Activated CD8-positive, alpha-beta memory T cell treated with anti-CD3 and anti-CD28 coated beads, Interleukin-2, amount 50 U/mL, for 1 hour (primary cell): ENCODE results near the gene NRSN2.
A peak's percentile ranks its signal among the peaks of the same experiment; 100 is the strongest.
"Not testable (repeated sequence)": the region's sequence is repeated elsewhere in the genome, so short reads cannot be mapped to it uniquely, and the experiment has no call there.

Experiments used
- DNase-seq: peaks from one replicate; pipeline ENCODE4 v3.0.0-alpha.2; 2020; ENCODE audit errors: extremely low read depth

NRSN2 gene

DNA sequence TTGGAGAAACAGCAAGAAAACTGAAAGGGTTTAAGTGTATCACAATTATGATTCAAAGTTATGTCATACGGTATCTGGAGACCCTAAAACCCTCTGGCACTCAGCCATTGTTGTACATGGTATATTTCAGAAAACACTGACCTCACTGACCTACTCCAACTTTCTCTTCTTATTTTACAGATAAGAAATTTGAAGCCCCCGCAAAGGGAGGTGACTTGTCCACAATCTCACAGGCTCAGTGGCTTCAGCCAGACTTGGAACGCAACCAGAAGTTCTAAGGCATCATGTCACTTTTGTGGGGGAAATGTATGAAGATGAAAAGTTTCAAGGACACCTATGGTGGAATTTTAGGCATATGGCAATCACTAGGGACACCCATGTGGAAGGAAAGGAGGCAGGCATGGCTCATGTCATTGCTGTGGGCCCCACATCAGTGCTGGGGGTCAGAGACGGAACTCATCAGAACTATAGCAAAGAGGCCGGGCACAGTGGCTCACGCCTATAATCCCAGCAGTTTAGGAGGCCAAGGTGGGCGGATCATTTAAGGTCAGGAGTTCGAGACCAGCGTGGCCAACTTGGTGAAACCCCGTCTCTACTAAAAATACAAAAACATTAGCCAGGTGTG is 28.5 kb downstream of the NRSN2 start:
- DNase-seq, result no peak

DNA sequence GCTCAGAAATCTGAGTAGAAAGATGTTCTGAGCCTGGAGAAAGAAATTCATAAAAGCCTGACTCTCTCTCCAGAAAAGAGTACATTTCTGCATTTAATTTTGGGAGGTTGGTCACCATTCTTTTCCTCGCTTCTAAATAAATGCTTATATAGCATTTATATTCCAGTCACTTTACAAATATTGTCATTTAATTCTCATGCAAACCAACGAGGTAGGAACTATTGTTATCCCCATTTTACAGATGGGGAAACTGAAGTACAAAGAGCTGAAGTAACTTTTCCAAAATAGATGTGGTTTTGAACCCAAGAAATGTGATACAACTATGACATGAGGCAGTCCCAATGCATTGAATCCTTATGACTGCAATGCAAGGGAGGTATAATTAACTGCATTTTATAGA is 29.2 kb downstream of the NRSN2 start:
- DNase-seq, result no peak

DNA sequence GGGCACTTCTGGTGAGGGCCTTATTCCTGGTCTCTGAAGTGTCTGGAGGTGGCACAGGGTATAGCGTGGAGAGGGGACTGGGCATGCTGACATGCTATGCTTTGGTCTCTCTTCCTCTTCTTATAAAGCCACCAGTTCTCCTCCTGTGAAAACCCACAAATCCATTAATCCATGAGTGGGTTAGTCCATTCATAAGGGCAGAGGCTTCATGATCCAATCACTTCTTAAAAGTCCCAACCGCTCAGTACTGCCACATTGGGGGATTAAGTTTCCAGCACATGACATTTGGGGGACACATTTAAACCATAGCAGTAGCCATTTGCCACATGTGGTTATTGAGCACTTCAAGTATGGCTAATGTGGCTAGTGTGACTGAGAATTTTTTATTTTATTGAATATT is 29.8 kb downstream of the NRSN2 start:
- DNase-seq, result no peak

DNA sequence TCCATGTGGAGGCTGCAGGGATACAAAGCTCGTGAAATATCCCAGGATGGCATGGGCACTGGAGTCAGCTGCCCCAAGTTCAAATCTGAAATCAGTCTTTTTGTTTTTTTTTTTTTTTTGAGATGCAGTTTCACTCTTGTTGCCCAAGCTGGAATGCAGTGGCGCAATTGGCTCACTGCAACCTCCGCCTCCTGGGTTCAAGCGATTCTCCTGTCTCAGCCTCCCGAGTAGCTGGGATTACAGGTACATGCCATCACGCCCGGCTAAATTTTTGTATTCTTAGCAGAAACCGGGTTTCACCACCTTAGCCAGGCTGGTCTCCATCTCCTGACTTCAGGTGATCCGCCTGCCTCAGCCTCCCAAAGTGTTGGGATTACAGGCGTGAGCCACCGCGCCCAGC is 30.7 kb downstream of the NRSN2 start:
- not testable (repeated sequence) for DNase-seq

DNA sequence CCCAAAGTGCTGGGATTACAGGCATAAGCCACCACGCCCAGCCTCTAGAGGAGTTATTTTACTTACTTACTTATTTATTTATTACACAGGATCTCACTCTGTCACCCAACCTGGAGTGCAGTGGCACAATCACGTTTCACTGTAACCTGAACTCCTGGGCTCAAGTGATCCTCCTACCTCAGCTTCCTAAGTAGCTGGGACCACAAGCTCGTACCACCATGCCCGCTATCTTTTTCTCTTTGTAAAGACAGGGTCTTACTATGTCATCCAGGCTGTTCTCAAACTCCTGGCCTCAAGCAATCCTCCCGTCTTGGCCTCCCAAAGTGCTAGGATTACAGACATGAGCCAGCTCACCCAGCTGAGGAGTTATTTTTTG is 32.0 kb downstream of the NRSN2 start:
- no peak for DNase-seq

DNA sequence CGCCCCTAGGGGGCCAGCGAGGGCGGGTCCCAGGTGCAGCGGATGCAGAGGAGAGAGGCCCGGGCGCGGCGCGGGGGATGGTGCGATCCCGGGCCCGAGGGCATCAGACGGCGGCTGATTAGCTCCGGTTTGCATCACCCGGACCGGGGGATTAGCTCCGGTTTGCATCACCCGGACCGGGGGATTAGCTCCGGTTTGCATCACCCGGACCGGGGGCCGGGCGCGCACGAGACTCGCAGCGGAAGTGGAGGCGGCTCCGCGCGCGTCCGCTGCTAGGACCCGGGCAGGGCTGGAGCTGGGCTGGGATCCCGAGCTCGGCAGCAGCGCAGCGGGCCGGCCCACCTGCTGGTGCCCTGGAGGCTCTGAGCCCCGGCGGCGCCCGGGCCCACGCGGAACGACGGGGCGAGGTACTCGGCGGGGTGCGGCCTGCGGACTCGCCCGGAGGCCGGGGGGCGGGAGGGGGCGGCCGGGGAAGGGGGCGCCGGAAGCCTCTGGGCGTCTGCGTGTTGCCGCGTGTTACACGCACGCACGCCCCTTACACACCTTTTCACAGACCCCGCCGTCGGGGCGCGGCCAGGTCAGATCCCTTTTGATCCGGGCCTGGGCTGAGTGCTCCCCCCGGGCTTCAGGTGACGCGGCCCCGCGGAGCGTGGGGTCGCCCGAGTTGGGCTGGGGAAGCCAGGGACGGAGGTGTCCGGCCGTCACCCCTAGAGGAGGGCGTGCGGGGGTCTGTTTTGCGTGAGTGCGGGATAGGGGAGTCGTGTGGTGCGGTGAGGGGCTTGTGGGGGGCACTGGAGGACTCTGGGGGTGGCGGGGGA is 34.1 kb downstream of the NRSN2 start:
- DNase-seq, result no peak

DNA sequence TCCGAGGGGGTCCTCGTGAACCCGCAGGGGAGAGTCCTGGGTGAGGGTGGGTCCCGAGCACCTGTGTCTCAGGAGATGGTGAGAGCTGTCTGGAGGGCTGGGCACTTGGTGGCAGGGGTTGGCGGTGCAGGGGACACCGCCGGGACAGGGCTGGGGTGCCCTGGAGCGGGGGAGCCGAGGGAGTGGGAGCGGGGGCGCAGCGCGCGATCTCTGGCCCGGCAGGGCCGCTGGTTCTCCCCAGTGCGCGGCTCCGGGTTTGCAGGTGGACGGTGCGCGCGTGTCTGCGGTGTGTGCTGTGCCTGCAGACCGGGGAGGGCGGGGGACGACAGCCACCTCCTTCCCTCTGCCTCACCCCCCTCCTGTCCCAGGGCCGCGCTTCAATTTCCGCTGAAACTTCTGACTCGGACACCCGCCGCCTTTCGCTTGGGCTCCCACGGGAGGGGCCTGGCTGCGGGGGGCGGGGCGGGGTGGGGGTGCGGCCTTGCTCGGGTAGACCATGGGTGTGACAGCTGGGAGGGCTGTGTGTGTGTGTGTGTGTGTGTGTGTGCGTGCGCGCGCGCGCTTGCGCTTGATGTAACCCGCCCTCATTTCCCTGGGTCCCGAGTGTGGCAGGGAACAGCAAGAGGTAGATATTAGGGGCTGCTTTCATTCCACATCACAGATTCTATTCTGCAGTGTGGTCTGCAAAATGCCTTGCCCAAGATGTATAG is 34.8 kb downstream of the NRSN2 start:
- DNase-seq, result peak; percentile 27

DNA sequence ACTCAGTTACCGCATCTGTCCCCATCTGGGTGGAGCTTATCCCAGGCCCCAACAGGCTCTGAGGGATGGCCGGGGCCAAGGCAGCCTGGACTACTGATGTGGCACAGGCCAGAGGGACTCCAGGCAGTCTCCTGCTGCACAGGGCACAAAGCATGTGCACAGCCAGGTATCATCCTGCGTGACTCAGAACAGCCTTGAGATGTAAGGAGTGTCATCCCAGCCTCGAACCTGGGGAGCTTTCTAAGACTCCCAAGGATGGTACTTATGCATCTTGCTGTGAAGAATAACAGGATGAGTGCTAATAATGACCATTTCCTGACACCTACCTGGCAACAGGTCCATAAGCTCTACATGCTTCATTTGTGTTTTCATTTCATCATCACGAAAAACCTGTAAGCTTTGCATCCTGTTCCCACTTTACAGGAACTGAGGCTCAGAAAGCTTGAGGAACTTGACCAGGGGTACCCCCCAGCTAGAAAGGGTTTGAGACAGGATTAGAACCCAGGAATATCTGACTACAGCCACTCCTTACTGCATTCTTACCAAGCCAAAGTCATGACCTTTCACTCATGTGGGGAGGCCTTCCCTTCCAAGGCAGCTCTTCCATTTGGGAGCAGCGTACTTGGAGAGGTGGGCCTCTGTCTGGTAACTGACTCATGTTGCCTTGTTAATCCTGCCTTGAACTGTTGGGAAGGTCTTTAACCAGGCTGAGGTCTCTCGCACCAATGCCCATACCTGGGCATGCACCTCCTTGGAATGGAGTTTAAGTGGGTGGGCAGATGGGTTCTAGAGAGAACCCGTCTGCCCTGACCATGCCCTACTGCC is 35.6 kb downstream of the NRSN2 start:
- DNase-seq, result no peak

DNA sequence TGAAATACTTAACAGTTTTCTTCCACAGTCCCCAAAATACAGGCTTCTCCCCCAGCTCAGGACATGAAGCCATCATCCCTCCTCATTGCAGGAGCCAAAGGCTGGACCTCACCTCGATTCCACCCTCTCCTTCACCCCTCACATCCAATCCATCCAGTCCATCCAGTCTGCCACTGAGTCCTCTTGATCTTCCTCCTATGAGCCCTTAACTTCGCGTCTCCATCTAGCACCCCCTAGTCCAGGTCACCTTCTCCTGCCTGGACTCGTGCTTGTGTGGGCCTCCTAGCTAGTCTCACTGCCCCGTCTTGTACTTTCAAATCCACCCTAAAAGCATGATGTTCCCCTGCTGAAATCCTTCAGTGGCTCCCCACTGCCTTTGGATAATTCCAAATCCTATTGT is 37.0 kb downstream of the NRSN2 start:
- DNase-seq, result no peak

DNA sequence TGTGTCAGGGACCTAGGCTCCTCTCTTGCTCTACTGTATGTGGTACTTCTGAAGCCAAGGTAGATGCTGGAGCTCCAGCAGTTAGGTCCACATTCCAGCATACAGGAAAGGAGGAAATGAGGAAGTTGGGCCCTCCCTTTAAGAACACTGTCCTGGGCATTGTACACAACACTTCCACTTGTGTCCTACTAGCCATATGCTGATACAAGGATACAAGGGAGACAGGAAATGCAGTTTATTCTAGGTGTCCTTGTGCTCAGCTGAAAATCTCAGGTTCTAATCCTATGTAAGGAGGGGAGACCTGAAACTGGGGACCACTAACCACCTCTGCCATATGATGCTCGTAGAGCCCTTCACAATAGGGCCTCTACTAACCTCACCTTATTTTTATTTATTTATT is 37.8 kb downstream of the NRSN2 start:
- no peak for DNase-seq

DNA sequence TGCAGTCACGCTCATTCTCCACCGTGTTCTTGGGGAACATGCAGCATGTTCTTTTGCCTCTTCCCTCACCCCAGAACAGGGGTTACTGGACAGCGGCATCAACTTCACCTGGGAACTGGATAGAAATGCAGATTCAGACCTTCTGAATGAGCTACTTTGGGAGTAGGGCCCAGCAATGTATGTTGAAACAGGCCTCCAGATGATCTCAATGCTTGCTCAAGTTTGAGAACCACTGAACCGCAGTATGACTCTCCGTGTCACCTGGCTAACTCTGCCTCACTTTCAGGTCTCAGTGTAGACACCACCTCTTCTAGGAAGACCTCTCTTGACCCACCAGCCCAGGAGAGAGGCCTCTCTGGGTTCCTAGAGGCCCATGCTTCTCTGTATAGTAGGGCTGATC is 38.5 kb downstream of the NRSN2 start:
- no peak for DNase-seq

DNA sequence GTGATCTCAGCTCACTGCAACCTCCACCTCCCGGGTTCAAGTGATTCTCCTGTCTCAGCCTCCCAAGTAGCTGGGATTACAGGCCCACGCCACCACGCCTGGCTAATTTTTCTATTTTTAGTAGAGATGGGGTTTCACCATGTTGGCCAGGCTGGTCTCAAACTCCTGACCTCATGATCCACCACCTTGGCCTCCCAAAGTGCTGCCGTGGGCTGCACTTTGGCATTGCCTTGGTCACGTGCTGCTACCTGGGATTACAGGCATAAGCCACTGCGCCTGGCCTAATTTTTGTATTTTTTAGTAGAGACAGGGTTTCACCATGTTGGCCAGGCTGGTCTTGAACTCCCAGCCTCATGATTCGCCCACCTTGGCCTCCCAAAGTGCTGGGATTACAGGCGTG is 39.7 kb downstream of the NRSN2 start:
- DNase-seq, result not testable (repeated sequence)

DNA sequence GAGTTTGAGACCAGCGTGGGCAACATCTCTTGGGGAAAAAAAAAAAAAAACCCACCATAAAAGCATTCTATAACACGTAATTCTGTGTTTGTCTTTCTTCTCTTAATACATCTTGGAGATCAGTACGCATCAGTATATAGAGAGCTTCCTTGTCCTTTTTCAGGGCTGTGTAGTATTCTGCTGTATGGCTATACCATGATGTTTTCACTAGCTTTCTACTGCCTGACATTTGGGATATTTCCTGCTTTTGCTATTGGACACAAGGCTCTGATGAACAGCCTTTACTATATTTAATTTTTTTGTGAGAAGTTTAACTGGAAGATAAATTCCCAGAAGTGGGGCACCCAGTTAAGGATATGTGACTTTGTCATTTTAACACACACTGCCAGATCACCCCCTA is 40.6 kb downstream of the NRSN2 start:
- no peak for DNase-seq

DNA sequence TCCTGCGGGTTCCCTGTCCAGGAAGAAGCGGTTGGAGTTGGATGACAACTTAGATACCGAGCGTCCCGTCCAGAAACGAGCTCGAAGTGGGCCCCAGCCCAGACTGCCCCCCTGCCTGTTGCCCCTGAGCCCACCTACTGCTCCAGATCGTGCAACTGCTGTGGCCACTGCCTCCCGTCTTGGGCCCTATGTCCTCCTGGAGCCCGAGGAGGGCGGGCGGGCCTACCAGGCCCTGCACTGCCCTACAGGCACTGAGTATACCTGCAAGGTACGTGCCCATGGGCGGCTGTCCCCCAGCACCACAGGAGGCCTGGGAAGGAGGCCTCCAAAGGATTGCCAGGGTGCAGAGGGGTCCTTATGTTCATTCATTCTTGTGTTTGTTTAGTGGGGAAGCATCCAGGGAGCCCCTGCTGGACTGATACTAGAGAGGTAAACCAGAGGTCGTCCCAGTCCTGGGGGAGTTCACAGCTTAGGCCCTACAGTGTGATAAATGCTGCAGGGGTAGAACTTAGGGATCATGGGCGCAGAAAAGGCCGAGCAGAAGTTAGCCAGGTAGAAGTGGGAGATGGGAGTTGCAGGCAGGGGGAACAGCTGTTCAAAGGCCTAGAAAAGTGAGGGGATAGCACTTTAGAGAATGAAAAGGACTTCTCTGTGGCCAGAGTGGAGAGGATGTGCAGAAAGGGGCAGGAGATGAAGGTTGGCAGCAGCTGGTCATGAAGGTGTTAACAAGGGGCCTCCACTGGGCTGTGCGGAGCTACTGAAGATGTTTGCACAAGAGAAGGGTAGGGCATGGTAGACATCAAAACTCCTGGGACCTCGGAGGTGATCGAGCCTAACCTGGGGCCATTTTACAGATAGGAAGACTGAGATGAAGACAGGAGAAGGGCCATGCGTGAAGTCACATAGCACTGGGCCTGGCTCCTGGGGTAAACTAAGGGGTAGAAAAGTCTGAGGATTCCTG is 41.4 kb downstream of the NRSN2 start:
- no peak for DNase-seq

DNA sequence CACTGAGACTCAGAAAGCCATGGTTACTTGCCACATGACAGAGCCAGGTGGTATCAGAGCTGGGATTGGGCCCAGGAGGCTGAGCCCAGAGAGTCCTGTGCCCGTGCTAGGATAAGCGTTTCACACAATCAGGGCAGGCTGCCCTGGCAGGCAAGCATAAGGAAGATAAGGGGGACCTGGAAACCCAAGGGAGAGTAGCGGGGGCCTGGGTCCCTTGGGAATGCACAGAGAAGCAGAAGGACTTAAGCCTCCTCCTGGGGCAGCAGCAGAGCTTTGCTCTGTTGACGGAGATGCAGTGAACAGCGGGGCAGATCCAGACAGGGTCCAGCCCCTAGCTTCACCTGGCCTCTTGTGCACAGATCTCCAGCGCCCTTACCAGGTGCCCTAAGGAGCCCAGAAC is 42.3 kb downstream of the NRSN2 start:
- DNase-seq, result no peak

DNA sequence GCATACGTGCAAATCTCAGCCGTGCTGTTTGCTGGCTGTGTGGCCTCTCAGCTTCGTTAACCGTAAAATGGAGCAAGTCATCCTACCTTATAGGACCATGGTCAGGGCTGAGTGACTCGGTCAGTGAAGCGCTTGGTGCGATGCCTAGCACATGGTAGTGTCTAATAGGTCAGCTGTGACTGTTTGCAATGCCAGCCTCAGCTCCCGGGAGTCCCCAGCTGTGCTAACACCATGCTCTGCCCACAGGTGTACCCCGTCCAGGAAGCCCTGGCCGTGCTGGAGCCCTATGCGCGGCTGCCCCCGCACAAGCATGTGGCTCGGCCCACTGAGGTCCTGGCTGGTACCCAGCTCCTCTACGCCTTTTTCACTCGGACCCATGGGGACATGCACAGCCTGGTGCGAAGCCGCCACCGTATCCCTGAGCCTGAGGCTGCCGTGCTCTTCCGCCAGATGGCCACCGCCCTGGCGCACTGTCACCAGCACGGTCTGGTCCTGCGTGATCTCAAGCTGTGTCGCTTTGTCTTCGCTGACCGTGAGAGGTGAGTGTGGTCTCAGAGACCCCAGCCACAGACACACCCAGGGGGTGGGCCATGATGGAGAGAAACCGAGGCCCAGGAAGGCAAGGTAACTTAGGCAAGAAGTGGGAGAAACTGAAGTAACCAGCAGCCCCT is 44.3 kb downstream of the NRSN2 start:
- DNase-seq, result no peak

DNA sequence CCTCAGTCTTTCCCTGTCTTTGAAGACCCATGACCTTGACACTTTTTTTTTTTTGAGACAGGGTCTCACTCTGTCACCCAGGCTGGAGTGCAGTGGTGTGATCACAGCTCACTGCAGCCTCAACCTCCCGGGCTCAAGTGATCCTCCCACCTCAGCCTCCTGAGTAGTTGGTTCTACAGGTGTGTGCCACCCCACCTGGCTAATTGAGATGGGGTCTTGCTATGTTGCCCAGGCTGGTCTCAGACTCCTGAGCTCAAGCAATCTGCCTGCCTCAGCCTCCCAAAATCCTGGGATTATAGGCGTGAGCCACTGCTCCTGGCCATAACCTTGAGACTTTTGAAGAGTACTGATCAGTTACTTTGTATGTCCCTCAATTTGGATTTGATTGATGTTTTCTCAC is 46.4 kb downstream of the NRSN2 start:
- not testable (repeated sequence) for DNase-seq

DNA sequence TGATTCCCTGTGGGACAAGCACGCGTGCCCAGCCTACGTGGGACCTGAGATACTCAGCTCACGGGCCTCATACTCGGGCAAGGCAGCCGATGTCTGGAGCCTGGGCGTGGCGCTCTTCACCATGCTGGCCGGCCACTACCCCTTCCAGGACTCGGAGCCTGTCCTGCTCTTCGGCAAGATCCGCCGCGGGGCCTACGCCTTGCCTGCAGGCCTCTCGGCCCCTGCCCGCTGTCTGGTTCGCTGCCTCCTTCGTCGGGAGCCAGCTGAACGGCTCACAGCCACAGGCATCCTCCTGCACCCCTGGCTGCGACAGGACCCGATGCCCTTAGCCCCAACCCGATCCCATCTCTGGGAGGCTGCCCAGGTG is 49.3 kb downstream of the NRSN2 start:
- no peak for DNase-seq

DNA sequence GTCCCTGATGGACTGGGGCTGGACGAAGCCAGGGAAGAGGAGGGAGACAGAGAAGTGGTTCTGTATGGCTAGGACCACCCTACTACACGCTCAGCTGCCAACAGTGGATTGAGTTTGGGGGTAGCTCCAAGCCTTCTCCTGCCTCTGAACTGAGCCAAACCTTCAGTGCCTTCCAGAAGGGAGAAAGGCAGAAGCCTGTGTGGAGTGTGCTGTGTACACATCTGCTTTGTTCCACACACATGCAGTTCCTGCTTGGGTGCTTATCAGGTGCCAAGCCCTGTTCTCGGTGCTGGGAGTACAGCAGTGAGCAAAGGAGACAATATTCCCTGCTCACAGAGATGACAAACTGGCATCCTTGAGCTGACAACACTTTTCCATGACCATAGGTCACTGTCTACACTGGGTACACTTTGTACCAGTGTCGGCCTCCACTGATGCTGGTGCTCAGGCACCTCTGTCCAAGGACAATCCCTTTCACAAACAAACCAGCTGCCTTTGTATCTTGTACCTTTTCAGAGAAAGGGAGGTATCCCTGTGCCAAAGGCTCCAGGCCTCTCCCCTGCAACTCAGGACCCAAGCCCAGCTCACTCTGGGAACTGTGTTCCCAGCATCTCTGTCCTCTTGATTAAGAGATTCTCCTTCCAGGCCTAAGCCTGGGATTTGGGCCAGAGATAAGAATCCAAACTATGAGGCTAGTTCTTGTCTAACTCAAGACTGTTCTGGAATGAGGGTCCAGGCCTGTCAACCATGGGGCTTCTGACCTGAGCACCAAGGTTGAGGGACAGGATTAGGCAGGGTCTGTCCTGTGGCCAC is 49.9 kb downstream of the NRSN2 start:
- no peak for DNase-seq
